Heart right ventricle (tissue), 16 donors: Measurements from ENCODE around the gene GMDS. TPM values are rescaled to one million over a fixed set of nuclear protein-coding genes. Genes with fewer than 3 reads are reported as not detected.
A peak's percentile ranks its signal among the peaks of the same experiment; 100 is the strongest.

Experiments used
- ATAC-seq, 8 donors: fragments of 200-7000 bp; cut with Tn5 transposase; one replicate each; pipeline ENCODE4 v1.9.1; 2020; ENCODE audit warnings: mild to moderate bottlenecking in 8 of 8, moderate library complexity in 8 of 8, moderate number of reproducible peaks in 1 of 8
- DNase-seq, 2 donors: peaks; one replicate each; pipeline ENCODE4 v3.0.0-alpha.2; 2020
- H3K27ac ChIP-seq, 10 donors: fragments of 200-600 bp; sonication (generic) in 2 of 10; one replicate each; pipeline versions ENCODE4 v1.5.0 to v1.8.0; 2020 to 2022; ENCODE audit warnings: mild to moderate bottlenecking in 3 of 10
- H3K27me3 ChIP-seq, 7 donors: fragments of 200-600 bp; one replicate each; pipeline ENCODE4 v1.8.0; 2021 to 2022; ENCODE audit warnings: mild to moderate bottlenecking in 2 of 7
- H3K36me3 ChIP-seq, 9 donors: fragments of 200-600 bp; sonication (generic) in 1 of 9; one replicate each; pipeline versions ENCODE4 v1.5.0 to v1.8.0; 2020 to 2022; ENCODE audit warnings: mild to moderate bottlenecking in 2 of 9
- H3K4me1 ChIP-seq, 9 donors: fragments of 200-600 bp; sonication (generic) in 1 of 9; one replicate each; pipeline versions ENCODE4 v1.5.0 to v1.8.0; 2020 to 2022; ENCODE audit warnings: mild to moderate bottlenecking in 4 of 9
- H3K4me3 ChIP-seq, 10 donors: fragments of 200-600 bp; sonication (generic) in 2 of 10; one replicate each; pipeline versions ENCODE4 v1.5.0 to v1.8.0; 2020 to 2022; ENCODE audit warnings: mild to moderate bottlenecking in 7 of 10, moderate library complexity in 2 of 10
- H3K9me3 ChIP-seq, 11 donors: fragments of 200-600 bp in 10 of 11; sonication (generic) in 2 of 11; one replicate each; pipeline versions ENCODE4 v1.5.0 to v1.8.0; 2013 to 2022; ENCODE audit warnings: mild to moderate bottlenecking in 2 of 11, control low read depth in 1 of 11, moderate library complexity in 1 of 11
- WGBS, 2 donors: extraction: QIAGEN DNeasy Blood & Tissue Kit; methylation state at CpG; one replicate each; pipeline ENCODE4 v1.1.7; 2013; ENCODE audit warnings: inconsistent platforms in 1 of 2; 5-methylcytosine and 5-hydroxymethylcytosine counted together
- intact Hi-C, 10 donors: fragments of 100-400 bp; cut with DNase I; formaldehyde crosslinking; loops; one replicate each; pipeline versions ENCODE4 v1.11.1 to v1.14.2; 2022
- polyA plus RNA-seq, 2 donors: library from polyadenylated mRNA; stranded (reverse); fragments of 200-250 nt; gene quantifications; one replicate each; pipeline ENCODE4 v1.2.3, GENCODE V29; 2013
- total RNA-seq, 10 donors: library from RNA; stranded (reverse); fragmentation: NEBNext Ultra II Directional in 3 of 10; extraction: Animal tissue kit (Norgen Biotek cat#: 25700) in 3 of 10; gene quantifications; one replicate each; pipeline versions ENCODE4 v1.2.1 to v1.2.4, GENCODE V29; 2021 to 2023
- TF ChIP-seq, protein P1 (sequence below), 9 donors: fragments of 200-600 bp; sonication (generic) in 2 of 9; IDR thresholded peaks; one replicate each; pipeline versions ENCODE4 v1.5.0 to v1.8.0; 2021 to 2022; ENCODE audit warnings: antibody characterized with exemption in 9 of 9, mild to moderate bottlenecking in 5 of 9, moderate library complexity in 1 of 9
- donor health status: Arrhythmogenic right ventricular cardiomyopathy.
- donor health status: ischemic (EF 13 %, LVEDD 7.1; RV severe dilation, severe dysfunction).
- donor health status: healthy with polysubstance abuse.
- donor health status: DM: no; HTN: yes; CAD: no.
- donor health status: DM: no; HTN: no; CAD: no.
- donor health status: ischemic (EF 25% LVEDD 6.9; RV normal size, moderate dysfunction).
- donor health status: ischemic (EF 25% LVEDD 5.7; RV mildly dilated, moderate dysfunction).
- donor health status: healthy.
- donor health status: DM: yes; HTN: yes; CAD: no.
- donor health status: Ischemic cardiomyopathy.
- donor health status: ischemic (EF 35%, LVEDD 5.7; RV mildly dilated, moderate dysfunction).
- donor health status: nonischemic (EF 11% LVEDD 7.7; RV severe dilation, severe dysfunction).
- donor health status: DM: yes; HTN: yes; CAD: no.
- donor health status: PGD.
- donor health status: ischemic (EF 29% LVEDD 5.4; RV normal size, mild dysfunction).
- donor health status: nonischemic (EF 23%, LVEDD 6.1; RV moderate dilation, normal function).

The GMDS gene
- total and polyA plus RNA-seq, 12 donors, result 5.0 to 10.6 (median 6.9) TPM

DNA sequence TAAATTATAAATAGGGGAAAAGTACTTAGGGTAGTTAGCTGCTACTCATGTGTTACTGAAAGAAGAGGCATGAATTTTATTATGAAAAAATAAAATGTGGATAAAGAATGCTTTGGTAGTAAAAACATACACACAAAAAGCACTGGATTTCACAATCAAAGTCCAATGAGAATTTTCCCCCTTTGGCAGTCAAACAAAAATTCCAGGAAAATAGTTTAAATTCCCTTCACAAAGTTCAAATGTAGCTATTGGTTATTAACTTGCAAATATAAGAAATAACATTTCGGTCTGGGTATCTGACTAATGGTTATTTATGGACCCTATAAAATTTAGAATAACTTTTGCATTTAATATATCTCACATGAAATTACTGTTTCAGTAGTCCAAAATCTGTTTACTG lies 425.2 kb downstream of the GMDS start:
- Histone ChIP-seq H3K4me1 (peaks cover 0 to 33% (median 12%) of the 10 kb centered on the region in 9 donors), H3K27me3 (no peaks in the 10 kb centered on the region), H3K36me3 (no peaks in the 10 kb centered on the region), H3K9me3 (no peaks in the 10 kb centered on the region), H3K4me3 (no peak overlapping the region), H3K27ac (no peak overlapping the region)
- TF ChIP-seq, protein P1, sequence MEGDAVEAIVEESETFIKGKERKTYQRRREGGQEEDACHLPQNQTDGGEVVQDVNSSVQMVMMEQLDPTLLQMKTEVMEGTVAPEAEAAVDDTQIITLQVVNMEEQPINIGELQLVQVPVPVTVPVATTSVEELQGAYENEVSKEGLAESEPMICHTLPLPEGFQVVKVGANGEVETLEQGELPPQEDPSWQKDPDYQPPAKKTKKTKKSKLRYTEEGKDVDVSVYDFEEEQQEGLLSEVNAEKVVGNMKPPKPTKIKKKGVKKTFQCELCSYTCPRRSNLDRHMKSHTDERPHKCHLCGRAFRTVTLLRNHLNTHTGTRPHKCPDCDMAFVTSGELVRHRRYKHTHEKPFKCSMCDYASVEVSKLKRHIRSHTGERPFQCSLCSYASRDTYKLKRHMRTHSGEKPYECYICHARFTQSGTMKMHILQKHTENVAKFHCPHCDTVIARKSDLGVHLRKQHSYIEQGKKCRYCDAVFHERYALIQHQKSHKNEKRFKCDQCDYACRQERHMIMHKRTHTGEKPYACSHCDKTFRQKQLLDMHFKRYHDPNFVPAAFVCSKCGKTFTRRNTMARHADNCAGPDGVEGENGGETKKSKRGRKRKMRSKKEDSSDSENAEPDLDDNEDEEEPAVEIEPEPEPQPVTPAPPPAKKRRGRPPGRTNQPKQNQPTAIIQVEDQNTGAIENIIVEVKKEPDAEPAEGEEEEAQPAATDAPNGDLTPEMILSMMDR (IDR thresholded peaks at IDR 0.05), result no peak
- intact Hi-C loops, result no loop called here
- no peak for ATAC-seq
- DNase-seq, result no peak
- 67 to 82% methylated on average over 1 of the region's 1 CpG for WGBS, 2 donors

DNA sequence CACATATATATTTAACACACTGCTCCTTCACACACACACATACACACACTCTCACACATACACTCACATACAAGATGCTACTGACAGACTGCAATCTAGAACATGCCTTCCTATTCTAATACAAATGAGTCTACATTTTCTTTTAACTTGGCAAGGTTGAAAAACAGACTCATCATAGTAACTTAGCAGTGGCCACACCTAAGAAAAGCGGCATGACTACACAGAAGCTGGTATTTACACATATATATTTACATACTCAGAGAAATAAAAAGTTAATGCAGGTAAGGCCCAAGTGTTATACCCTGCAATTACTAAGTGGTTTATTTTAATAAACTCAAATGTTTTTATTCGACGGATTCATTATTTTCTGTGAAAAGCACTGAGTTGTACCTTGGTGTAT lies 426.4 kb downstream of the GMDS start:
- H3K27ac ChIP-seq, result no peak overlapping the region
- H3K27me3 ChIP-seq, result no peaks in the 10 kb centered on the region
- TF ChIP-seq, protein P1 (IDR thresholded peaks at IDR 0.05), result no peak
- H3K36me3 ChIP-seq, result no peaks in the 10 kb centered on the region
- no peak for DNase-seq
- peaks cover 0 to 33% (median 12%) of the 10 kb centered on the region in 9 donors for H3K4me1 ChIP-seq
- no peak for ATAC-seq
- no peak overlapping the region for H3K4me3 ChIP-seq
- H3K9me3 ChIP-seq, result no peaks in the 10 kb centered on the region
- intact Hi-C loops, result no loop called here
- WGBS, 2 donors, result 99 to 100% methylated on average over 3 of the region's 3 CpGs

DNA sequence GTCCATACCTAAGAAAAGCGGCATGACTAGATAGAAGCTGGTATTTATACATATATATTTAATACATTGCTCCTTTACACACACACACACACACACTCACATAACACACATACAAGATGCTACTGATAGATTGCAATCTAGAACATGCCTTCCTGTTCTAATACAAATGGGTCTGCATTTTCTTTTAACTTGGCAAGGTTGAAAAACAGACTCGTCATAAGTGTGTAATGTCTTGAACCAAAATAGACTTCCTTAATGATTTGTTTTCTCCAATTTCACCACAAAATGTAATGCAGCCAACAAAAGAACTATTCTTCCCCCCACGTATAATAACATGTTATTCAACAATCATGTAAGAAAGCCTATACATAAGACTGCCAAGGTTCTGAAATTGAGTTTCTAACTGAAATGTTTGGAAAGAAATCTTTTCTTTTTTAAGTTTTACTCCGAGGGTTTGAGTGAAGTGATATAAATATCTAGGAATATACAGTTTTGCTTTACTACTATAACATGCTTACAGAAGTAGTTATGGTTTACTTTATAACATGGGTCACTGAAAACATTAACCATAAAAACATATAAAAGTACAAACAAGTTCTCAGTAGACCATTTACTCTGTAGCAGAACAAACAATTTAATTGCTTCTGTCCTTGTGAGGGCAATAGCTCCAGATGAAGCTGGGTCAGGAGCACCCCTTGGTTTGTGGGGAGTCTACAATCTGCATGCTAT lies 428.2 kb downstream of the GMDS start:
- ATAC-seq (peak in 4 of 8 donors; percentile 31 to 62 (median 48)), DNase-seq (no peak)
- 61 to 66% methylated on average over 4 of the region's 4 CpGs for WGBS, 2 donors
- Histone ChIP-seq H3K4me3 (no peak overlapping the region), H3K4me1 (peaks cover 0 to 28% (median 12%) of the 10 kb centered on the region in 9 donors), H3K27me3 (no peaks in the 10 kb centered on the region), H3K36me3 (no peaks in the 10 kb centered on the region), H3K9me3 (no peaks in the 10 kb centered on the region), H3K27ac (peak overlapping the region in 1 of 10 donors; percentile 9)
- TF ChIP-seq, protein P1 (IDR thresholded peaks at IDR 0.05), result no peak
- intact Hi-C loops, result no loop called here

DNA sequence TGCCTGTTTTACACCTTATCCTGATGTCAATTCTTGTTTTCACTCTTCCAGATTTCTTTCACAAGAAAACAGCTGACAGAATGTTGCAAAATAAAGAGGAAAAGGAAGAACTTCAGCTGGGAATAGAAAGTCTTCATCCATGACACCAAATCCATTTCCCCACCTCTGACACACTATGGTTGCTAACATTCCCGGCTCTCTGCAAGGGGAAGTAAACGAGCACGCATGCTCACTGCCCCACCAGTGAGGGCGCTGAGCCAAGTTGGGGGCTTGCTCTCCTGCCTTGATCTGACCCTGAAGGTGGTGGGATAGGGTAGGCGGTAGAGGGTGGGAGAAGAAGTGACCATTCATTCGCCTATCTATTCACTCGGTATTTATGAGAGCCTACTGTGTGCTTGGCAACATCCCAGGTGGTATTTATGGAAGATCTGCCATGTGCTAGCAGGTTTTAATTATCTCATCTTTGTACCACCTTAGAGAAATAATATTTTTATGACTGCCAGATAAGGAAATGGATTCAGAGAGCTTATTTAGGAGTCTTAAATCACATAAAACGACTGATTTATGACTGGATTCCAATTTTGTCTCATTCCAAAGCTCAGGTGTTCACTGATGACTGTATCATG lies 429.5 kb downstream of the GMDS start:
- Histone ChIP-seq H3K27ac (no peak overlapping the region), H3K27me3 (no peaks in the 10 kb centered on the region), H3K4me1 (peaks cover 0 to 15% (median 3%) of the 10 kb centered on the region in 9 donors), H3K4me3 (no peak overlapping the region), H3K36me3 (no peaks in the 10 kb centered on the region), H3K9me3 (no peaks in the 10 kb centered on the region)
- intact Hi-C loops, result no loop called here
- DNase-seq (no peak), ATAC-seq (no peak)
- TF ChIP-seq, protein P1 (IDR thresholded peaks at IDR 0.05), result no peak
- WGBS, 2 donors, result 84% methylated on average over 8 of the region's 8 CpGs
